GM12873 (cell line): ENCODE measurements around the gene ZNF775.

Experiments
- CTCF ChIP-seq: IDR thresholded peaks from 2 replicates; pipeline ENCODE4 v1.5.1; 2012; ENCODE audit warnings: low read depth, mild to moderate bottlenecking, moderate library complexity, low read length, control low read depth; ENCODE audit not compliant: insufficient read depth; ENCODE audit errors: missing control alignments

Gene ZNF775

GRCh38 chr7:150400788-150401423 is 21.8 kb downstream of the ZNF775 start:
- TF ChIP-seq CTCF = no peak

- no peak for TF ChIP-seq CTCF
These were observed 22.3 kb downstream of the ZNF775 start for GRCh38 chr7:150401424-150401790.

- TF ChIP-seq CTCF = no peak
These were observed 22.9 kb downstream of the ZNF775 start for GRCh38 chr7:150401861-150402631.

GRCh38 chr7:150402671-150403321 is 23.7 kb downstream of the ZNF775 start:
- no peak for TF ChIP-seq CTCF

GRCh38 chr7:150403376-150404171 is 24.4 kb downstream of the ZNF775 start:
- TF ChIP-seq CTCF = no peak

GRCh38 chr7:150404172-150404804 is 25.2 kb downstream of the ZNF775 start:
- TF ChIP-seq CTCF = no peak
